AG04450 (cell line): ENCODE data around the gene DGKI. TPM values are rescaled to one million over a fixed set of nuclear protein-coding genes. Genes with fewer than 3 reads are reported as not detected.
A peak's percentile ranks its signal among the peaks of the same experiment; 100 is the strongest.

Source experiments
- CTCF ChIA-PET: fragments of 300-600, 350-600 bp; formaldehyde crosslinking; extraction: SDS; loops from one replicate; lab custom pipeline; 2022; ENCODE audit warnings: antibody characterized with exemption, inconsistent platforms; lab: Charles Lee
- POLR2A ChIA-PET: fragments of 350-600 bp; formaldehyde crosslinking; extraction: SDS; loops from one replicate; lab custom pipeline; 2021; ENCODE audit warnings: antibody characterized with exemption, inconsistent platforms; lab: Yijun Ruan, JAX
- DNase-seq: peaks from one replicate; pipeline ENCODE4 v3.0.0-alpha.2; 2011; ENCODE audit warnings: low read depth, low spot score
- H3K27ac ChIP-seq: one replicate; pipeline ENCODE4 v1.5.1; 2012; ENCODE audit warnings: low read depth, low read length, control low read depth
- H3K27me3 ChIP-seq: one replicate; pipeline ENCODE4 v1.6.0; 2012; ENCODE audit warnings: low read length; ENCODE audit not compliant: control insufficient read depth, insufficient read depth
- H3K4me3 ChIP-seq: 2 replicates; pipeline ENCODE4 v1.5.1; 2011; ENCODE audit warnings: mild to moderate bottlenecking, low read depth, low read length, control low read depth
- H3K9me3 ChIP-seq: 2 replicates; pipeline ENCODE4 v1.5.1; 2012; ENCODE audit warnings: low read length; ENCODE audit not compliant: control insufficient read depth, insufficient read depth
- polyA plus RNA-seq: library from polyadenylated mRNA; depleted of rRNA; stranded (reverse); fragments of >200 nt; gene quantifications from 2 replicates; pipeline ENCODE4 v1.2.3, GENCODE V29; 2011
- TF ChIP-seq, protein P1 (sequence below): IDR thresholded peaks from 2 replicates; pipeline ENCODE4 v1.5.1; 2011; ENCODE audit warnings: low read depth, low read length, control low read depth, inconsistent platforms

Gene DGKI
- polyA plus RNA-seq, 1 experiment: 3.1 TPM

DNA sequence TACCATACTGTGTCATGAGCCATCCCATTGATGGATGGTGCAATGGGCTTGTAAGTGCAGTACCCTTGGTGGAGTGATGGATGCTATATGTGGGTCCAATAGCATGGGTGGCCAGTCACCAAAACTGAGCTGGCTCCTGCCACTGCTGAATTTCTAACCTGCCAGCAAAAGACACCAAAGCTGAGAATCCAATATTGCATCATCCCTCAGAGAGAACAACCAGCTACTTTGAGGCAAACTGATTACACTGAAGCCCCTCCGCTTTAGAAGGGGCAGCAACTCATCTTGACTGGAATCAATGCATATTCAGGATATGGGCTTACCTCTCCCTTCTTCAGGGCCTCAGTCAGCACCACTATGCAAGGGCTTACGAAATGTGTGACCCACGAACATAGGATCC lies 211.6 kb downstream of the DGKI start:
- Histone ChIP-seq H3K27me3 (no peaks in the 10 kb centered on the region), H3K9me3 (no peaks in the 10 kb centered on the region), H3K4me3 (no peak overlapping the region), H3K27ac (no peak overlapping the region)
- DNase-seq: no peak
- CTCF ChIA-PET: interaction anchor here (1.5 to 4.0 kb wide), 3 partner anchors 8 to 43 kb away, joined by 3 to 34 read pairs (median 24); no protein-coding TSS in a partner anchor
- POLR2A ChIA-PET: interaction anchor here (1.0 kb wide), 1 partner anchor 366 kb away, joined by 4 read pairs; no protein-coding TSS in a partner anchor
- TF ChIP-seq, protein P1, sequence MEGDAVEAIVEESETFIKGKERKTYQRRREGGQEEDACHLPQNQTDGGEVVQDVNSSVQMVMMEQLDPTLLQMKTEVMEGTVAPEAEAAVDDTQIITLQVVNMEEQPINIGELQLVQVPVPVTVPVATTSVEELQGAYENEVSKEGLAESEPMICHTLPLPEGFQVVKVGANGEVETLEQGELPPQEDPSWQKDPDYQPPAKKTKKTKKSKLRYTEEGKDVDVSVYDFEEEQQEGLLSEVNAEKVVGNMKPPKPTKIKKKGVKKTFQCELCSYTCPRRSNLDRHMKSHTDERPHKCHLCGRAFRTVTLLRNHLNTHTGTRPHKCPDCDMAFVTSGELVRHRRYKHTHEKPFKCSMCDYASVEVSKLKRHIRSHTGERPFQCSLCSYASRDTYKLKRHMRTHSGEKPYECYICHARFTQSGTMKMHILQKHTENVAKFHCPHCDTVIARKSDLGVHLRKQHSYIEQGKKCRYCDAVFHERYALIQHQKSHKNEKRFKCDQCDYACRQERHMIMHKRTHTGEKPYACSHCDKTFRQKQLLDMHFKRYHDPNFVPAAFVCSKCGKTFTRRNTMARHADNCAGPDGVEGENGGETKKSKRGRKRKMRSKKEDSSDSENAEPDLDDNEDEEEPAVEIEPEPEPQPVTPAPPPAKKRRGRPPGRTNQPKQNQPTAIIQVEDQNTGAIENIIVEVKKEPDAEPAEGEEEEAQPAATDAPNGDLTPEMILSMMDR: no peak

DNA sequence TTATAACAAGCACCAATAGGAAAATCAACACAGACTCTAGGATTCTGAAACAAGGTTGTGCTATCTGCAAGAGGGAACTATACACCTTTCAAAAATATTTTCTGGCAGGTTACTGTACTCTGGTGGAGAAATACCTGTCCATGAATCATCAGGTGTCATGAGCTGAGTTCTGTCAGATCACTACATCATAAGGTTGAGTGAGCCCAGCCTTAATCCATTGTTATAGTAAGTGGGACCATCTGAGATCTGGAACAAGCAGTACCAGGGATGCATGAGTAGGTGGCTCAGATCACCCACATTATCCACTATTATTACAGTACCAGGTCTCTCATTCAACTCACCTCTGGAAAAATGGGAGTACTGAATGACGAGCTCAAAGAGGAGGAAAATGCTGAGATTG lies 212.4 kb downstream of the DGKI start:
- H3K27me3 ChIP-seq: no peaks in the 10 kb centered on the region
- ChIA-PET POLR2A (no interaction called here), CTCF (interaction anchor here (1.5 to 4.0 kb wide), 3 partner anchors 7 to 42 kb away, joined by 3 to 34 read pairs (median 24); no protein-coding TSS in a partner anchor)
- no peak overlapping the region for H3K4me3 ChIP-seq
- TF ChIP-seq, protein P1: no peak
- no peaks in the 10 kb centered on the region for H3K9me3 ChIP-seq
- no peak for DNase-seq
- no peak overlapping the region for H3K27ac ChIP-seq

DNA sequence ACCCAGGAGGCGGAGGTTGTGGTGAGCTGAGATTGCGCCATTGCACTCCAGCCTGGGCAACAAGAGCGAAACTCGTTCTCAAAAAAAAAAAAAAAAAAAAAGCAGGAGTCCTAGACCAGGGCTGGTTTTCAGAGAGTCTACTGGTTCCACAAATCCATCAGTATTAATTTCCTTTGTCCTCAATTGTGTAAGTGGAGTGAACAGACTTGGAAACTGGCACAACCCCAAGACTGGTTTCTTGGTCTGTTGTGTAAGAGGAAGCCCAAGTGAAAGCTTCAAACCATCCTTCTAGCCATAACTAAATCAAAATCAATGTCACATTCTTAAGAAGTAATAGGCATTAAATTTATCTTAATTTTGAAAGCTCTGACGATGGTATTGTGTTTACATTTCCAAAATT lies 213.6 kb downstream of the DGKI start:
- Histone ChIP-seq H3K27ac (no peak overlapping the region), H3K9me3 (no peaks in the 10 kb centered on the region), H3K27me3 (no peaks in the 10 kb centered on the region), H3K4me3 (no peak overlapping the region)
- POLR2A ChIA-PET: no interaction called here
- DNase-seq: no peak
- CTCF ChIA-PET: interaction anchor here (3.9 kb wide), 1 partner anchor 23 kb away, joined by 24 read pairs; no protein-coding TSS in a partner anchor
- TF ChIP-seq, protein P1: no peak

DNA sequence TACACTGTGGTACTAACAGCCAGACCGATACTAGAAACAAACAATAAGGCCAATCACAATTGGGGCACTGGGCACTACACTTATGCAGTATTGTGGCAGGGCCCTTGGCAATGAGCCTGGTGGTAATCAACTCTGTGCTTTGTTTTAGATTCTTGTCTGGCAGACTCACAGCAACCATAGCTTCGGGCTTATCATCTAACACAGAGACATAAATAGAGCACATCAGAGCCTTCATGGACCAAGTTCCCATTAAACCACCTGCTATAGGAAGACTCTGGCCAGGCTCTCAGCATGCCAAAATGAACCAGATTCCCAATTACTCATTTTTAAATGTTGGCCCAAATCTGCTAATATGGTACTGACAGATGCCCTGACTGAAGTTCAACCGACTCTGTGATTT lies 218.6 kb downstream of the DGKI start:
- H3K4me3 ChIP-seq: no peak overlapping the region
- H3K27me3 ChIP-seq: no peaks in the 10 kb centered on the region
- TF ChIP-seq, protein P1: no peak
- no peaks in the 10 kb centered on the region for H3K9me3 ChIP-seq
- no peak overlapping the region for H3K27ac ChIP-seq
- ChIA-PET CTCF (interaction anchor here (0.9 to 3.8 kb wide), 8 partner anchors 8 to 552 kb away, joined by 3 to 66 read pairs (median 24); no protein-coding TSS in a partner anchor), POLR2A (no interaction called here)
- DNase-seq: no peak

DNA sequence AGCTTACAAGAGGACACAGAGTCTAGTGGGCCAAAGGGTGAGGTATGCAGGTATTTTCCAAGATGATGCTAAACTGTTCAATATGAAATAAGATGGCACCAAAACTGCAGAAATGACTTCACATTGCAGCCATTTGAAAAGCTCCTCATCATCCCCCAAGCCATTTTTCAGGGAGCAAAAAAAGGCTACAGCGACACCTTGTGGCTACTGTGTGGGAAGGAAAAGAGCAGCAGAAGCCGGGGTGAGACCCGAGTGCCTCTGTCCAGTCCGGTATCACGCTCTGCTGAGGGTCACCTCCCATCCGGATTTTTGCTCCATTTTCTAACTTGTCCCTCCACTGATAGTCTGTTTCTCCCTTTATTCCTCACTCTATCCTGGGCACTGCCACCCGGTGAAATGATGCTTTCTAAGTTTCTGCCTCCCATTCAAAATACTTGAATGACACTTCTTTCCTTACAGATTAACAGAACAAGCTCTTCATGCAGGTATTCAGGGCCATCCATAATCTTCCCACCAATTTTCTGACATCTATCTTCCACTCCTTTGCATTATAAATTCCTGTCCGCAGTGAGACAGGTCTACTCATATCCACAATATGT lies 220.2 kb downstream of the DGKI start:
- Histone ChIP-seq H3K27me3 (no peaks in the 10 kb centered on the region), H3K9me3 (no peaks in the 10 kb centered on the region), H3K4me3 (no peak overlapping the region), H3K27ac (no peak overlapping the region)
- DNase-seq: peak; percentile 6
- POLR2A ChIA-PET: no interaction called here
- CTCF ChIA-PET: interaction anchor here (0.5 to 3.8 kb wide), 66 partner anchors 9 to 1954 kb away, joined by 3 to 66 read pairs (median 4); no protein-coding TSS in a partner anchor
- TF ChIP-seq, protein P1: peak; percentile 81
